ENCODE data around the gene TSPOAP1.

DNA sequence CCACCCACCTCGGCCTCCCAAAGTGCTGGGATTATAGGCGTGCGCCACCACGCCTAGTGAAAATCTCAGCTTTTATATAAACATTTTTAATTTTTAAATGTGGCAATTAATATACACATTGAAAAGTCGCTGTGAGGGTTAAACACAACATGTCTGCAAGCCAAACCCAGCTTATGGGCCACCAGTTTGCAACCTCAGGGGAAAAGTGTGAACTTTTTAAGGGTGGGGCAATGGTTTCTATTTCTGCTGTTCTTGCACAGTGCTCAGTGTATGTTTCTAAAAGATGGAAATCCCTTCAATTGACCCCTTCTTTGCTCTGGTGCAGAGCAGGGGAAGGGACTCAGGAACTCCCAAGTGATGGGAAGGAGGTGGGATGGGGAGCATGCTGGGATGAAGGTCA lies 41.7 kb upstream of the TSPOAP1 start:
- TF ChIP-seq ZNF274 (CRISPR knock-in tag; IDR thresholded peaks at IDR 0.05) (no peak), TBP (CRISPR knock-in tag; IDR thresholded peaks at IDR 0.05) (no peak), ZBTB21 (CRISPR knock-in tag; IDR thresholded peaks at IDR 0.05) (no peak), EED (CRISPR knock-in tag; IDR thresholded peaks at IDR 0.05) (no peak), ZBTB14 (CRISPR knock-in tag; IDR thresholded peaks at IDR 0.05) (no peak)
- TF ChIP-seq, protein P1, sequence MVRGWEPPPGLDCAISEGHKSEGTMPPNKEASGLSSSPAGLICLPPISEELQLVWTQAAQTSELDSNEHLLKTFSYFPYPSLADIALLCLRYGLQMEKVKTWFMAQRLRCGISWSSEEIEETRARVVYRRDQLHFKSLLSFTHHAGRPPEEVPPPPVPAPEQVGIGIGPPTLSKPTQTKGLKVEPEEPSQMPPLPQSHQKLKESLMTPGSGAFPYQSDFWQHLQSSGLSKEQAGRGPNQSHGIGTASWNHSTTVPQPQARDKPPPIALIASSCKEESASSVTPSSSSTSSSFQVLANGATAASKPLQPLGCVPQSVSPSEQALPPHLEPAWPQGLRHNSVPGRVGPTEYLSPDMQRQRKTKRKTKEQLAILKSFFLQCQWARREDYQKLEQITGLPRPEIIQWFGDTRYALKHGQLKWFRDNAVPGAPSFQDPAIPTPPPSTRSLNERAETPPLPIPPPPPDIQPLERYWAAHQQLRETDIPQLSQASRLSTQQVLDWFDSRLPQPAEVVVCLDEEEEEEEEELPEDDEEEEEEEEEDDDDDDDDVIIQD (CRISPR knock-in tag; IDR thresholded peaks at IDR 0.05; ENCODE audit: low read depth): no peak
- TF ChIP-seq, protein P2, sequence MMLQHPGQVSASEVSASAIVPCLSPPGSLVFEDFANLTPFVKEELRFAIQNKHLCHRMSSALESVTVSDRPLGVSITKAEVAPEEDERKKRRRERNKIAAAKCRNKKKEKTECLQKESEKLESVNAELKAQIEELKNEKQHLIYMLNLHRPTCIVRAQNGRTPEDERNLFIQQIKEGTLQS (CRISPR knock-in tag; IDR thresholded peaks at IDR 0.05): no peak
- TF ChIP-seq, protein P3, sequence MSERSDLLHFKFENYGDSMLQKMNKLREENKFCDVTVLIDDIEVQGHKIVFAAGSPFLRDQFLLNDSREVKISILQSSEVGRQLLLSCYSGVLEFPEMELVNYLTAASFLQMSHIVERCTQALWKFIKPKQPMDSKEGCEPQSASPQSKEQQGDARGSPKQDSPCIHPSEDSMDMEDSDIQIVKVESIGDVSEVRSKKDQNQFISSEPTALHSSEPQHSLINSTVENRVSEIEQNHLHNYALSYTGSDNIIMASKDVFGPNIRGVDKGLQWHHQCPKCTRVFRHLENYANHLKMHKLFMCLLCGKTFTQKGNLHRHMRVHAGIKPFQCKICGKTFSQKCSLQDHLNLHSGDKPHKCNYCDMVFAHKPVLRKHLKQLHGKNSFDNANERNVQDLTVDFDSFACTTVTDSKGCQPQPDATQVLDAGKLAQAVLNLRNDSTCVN (CRISPR knock-in tag; IDR thresholded peaks at IDR 0.05; ENCODE audit: borderline replicate concordance): no peak

Data from HepG2 (cell line).